ENCODE results near the gene PRMT2.

PRMT2 gene

GRCh38 chr21:46604975-46605766 is 30.3 kb upstream of the PRMT2 start, which contains the start of gene S100B:
Gene S100B, minus strand, starts transcription at chr21:46605082. Its CDS starts 2,667 bp downstream, at chr21:46602415.
- H3K4me1 ChIP-seq (ENCODE audit: control insufficient read depth, insufficient read depth, low read length) = peaks cover 2% of the 10 kb centered on the region
- WGBS (ENCODE audit: insufficient coverage, insufficient read length) = no CpG with 5 or more reads among the region's 15 CpGs
- no peak within 1 kb of the TSS for H3K27ac ChIP-seq (ENCODE audit: low read length)
- no peak within 1 kb of the TSS for H3K4me3 ChIP-seq (ENCODE audit: low read length)
- DNase-seq (ENCODE audit: low read depth, low spot score) = no peak
- H3K27me3 ChIP-seq (ENCODE audit: control insufficient read depth, insufficient read depth, low read length) = no peaks in the 10 kb centered on the region
- no peaks in the 10 kb centered on the region for H3K36me3 ChIP-seq (ENCODE audit: control insufficient read depth, insufficient read depth, low read length)
- H3K9me3 ChIP-seq (ENCODE audit: control insufficient read depth, insufficient read depth, low read length) = no peaks in the 10 kb centered on the region

GRCh38 chr21:46605767-46606426 is 29.6 kb upstream of the PRMT2 start:
- Histone ChIP-seq H3K4me3 (ENCODE audit: low read length) (no peak overlapping the region), H3K27me3 (ENCODE audit: control insufficient read depth, insufficient read depth, low read length) (no peaks in the 10 kb centered on the region), H3K27ac (ENCODE audit: low read length) (no peak overlapping the region), H3K9me3 (ENCODE audit: control insufficient read depth, insufficient read depth, low read length) (no peaks in the 10 kb centered on the region), H3K36me3 (ENCODE audit: control insufficient read depth, insufficient read depth, low read length) (no peaks in the 10 kb centered on the region), H3K4me1 (ENCODE audit: control insufficient read depth, insufficient read depth, low read length) (peaks cover 2% of the 10 kb centered on the region)
- WGBS (ENCODE audit: insufficient coverage, insufficient read length) = no CpG with 5 or more reads among the region's 14 CpGs
- no peak for DNase-seq (ENCODE audit: low read depth, low spot score)

GRCh38 chr21:46606427-46606813 is 29.1 kb upstream of the PRMT2 start:
- H3K9me3 ChIP-seq (ENCODE audit: control insufficient read depth, insufficient read depth, low read length) = no peaks in the 10 kb centered on the region
- H3K27me3 ChIP-seq (ENCODE audit: control insufficient read depth, insufficient read depth, low read length) = no peaks in the 10 kb centered on the region
- H3K27ac ChIP-seq (ENCODE audit: low read length) = no peak overlapping the region
- H3K36me3 ChIP-seq (ENCODE audit: control insufficient read depth, insufficient read depth, low read length) = no peaks in the 10 kb centered on the region
- H3K4me3 ChIP-seq (ENCODE audit: low read length) = no peak overlapping the region
- H3K4me1 ChIP-seq (ENCODE audit: control insufficient read depth, insufficient read depth, low read length) = peaks cover 2% of the 10 kb centered on the region
- no CpG with 5 or more reads among the region's 7 CpGs for WGBS (ENCODE audit: insufficient coverage, insufficient read length)
- DNase-seq (ENCODE audit: low read depth, low spot score) = no peak

- Histone ChIP-seq H3K4me3 (ENCODE audit: low read length) (no peak overlapping the region), H3K36me3 (ENCODE audit: control insufficient read depth, insufficient read depth, low read length) (no peaks in the 10 kb centered on the region), H3K27ac (ENCODE audit: low read length) (no peak overlapping the region), H3K27me3 (ENCODE audit: control insufficient read depth, insufficient read depth, low read length) (no peaks in the 10 kb centered on the region), H3K4me1 (ENCODE audit: control insufficient read depth, insufficient read depth, low read length) (peaks cover 2% of the 10 kb centered on the region), H3K9me3 (ENCODE audit: control insufficient read depth, insufficient read depth, low read length) (no peaks in the 10 kb centered on the region)
- DNase-seq (ENCODE audit: low read depth, low spot score) = no peak
- WGBS (ENCODE audit: insufficient coverage, insufficient read length) = no CpG with 5 or more reads among the region's 2 CpGs
These were observed 27.8 kb upstream of the PRMT2 start for GRCh38 chr21:46607636-46608035.

- Histone ChIP-seq H3K27ac (ENCODE audit: low read length) (no peak overlapping the region), H3K4me3 (ENCODE audit: low read length) (no peak overlapping the region), H3K36me3 (ENCODE audit: control insufficient read depth, insufficient read depth, low read length) (no peaks in the 10 kb centered on the region), H3K27me3 (ENCODE audit: control insufficient read depth, insufficient read depth, low read length) (no peaks in the 10 kb centered on the region), H3K9me3 (ENCODE audit: control insufficient read depth, insufficient read depth, low read length) (no peaks in the 10 kb centered on the region), H3K4me1 (ENCODE audit: control insufficient read depth, insufficient read depth, low read length) (peaks cover 2% of the 10 kb centered on the region)
- WGBS (ENCODE audit: insufficient coverage, insufficient read length) = no CpG with 5 or more reads among the region's 3 CpGs
- DNase-seq (ENCODE audit: low read depth, low spot score) = no peak
These were observed 26.8 kb upstream of the PRMT2 start for GRCh38 chr21:46608672-46609111.

- no peak overlapping the region for H3K4me3 ChIP-seq (ENCODE audit: low read length)
- no peak overlapping the region for H3K27ac ChIP-seq (ENCODE audit: low read length)
- H3K9me3 ChIP-seq (ENCODE audit: control insufficient read depth, insufficient read depth, low read length) = no peaks in the 10 kb centered on the region
- no peaks in the 10 kb centered on the region; the same call in 1 of the 2 replicates for H3K4me1 ChIP-seq (ENCODE audit: control insufficient read depth, insufficient read depth, low read length)
- H3K27me3 ChIP-seq (ENCODE audit: control insufficient read depth, insufficient read depth, low read length) = no peaks in the 10 kb centered on the region
- no peak for DNase-seq (ENCODE audit: low read depth, low spot score)
- H3K36me3 ChIP-seq (ENCODE audit: control insufficient read depth, insufficient read depth, low read length) = no peaks in the 10 kb centered on the region
- no CpG with 5 or more reads among the region's 6 CpGs for WGBS (ENCODE audit: insufficient coverage, insufficient read length)
These were observed 25.3 kb upstream of the PRMT2 start for GRCh38 chr21:46610018-46610701.

GRCh38 chr21:46613391-46613790 is 22.1 kb upstream of the PRMT2 start:
- Histone ChIP-seq H3K4me3 (ENCODE audit: low read length) (no peak overlapping the region), H3K27me3 (ENCODE audit: control insufficient read depth, insufficient read depth, low read length) (no peaks in the 10 kb centered on the region), H3K4me1 (ENCODE audit: control insufficient read depth, insufficient read depth, low read length) (no peaks in the 10 kb centered on the region), H3K27ac (ENCODE audit: low read length) (no peak overlapping the region), H3K36me3 (ENCODE audit: control insufficient read depth, insufficient read depth, low read length) (no peaks in the 10 kb centered on the region), H3K9me3 (ENCODE audit: control insufficient read depth, insufficient read depth, low read length) (no peaks in the 10 kb centered on the region)
- no CpG with 5 or more reads among the region's 6 CpGs for WGBS (ENCODE audit: insufficient coverage, insufficient read length)
- no peak for DNase-seq (ENCODE audit: low read depth, low spot score)

- DNase-seq (ENCODE audit: low read depth, low spot score) = no peak
- WGBS (ENCODE audit: insufficient coverage, insufficient read length) = no CpG with 5 or more reads among the region's 2 CpGs
- H3K4me1 ChIP-seq (ENCODE audit: control insufficient read depth, insufficient read depth, low read length) = no peaks in the 10 kb centered on the region
These were observed 19.4 kb upstream of the PRMT2 start for GRCh38 chr21:46616050-46616449.

GRCh38 chr21:46616656-46617055 is 18.8 kb upstream of the PRMT2 start:
- Histone ChIP-seq H3K4me3 (ENCODE audit: low read length) (no peak overlapping the region), H3K36me3 (ENCODE audit: control insufficient read depth, insufficient read depth, low read length) (no peaks in the 10 kb centered on the region), H3K27ac (ENCODE audit: low read length) (no peak overlapping the region), H3K9me3 (ENCODE audit: control insufficient read depth, insufficient read depth, low read length) (no peaks in the 10 kb centered on the region), H3K4me1 (ENCODE audit: control insufficient read depth, insufficient read depth, low read length) (no peaks in the 10 kb centered on the region), H3K27me3 (ENCODE audit: control insufficient read depth, insufficient read depth, low read length) (no peaks in the 10 kb centered on the region)
- no peak for DNase-seq (ENCODE audit: low read depth, low spot score)
- no CpG with 5 or more reads among the region's 1 CpG for WGBS (ENCODE audit: insufficient coverage, insufficient read length)

More at GRCh38 chr21:46616050-46616449, 19.4 kb upstream of the PRMT2 start:
- H3K4me3 ChIP-seq (ENCODE audit: low read length) = no peak overlapping the region
- H3K36me3 ChIP-seq (ENCODE audit: control insufficient read depth, insufficient read depth, low read length) = no peaks in the 10 kb centered on the region
- no peaks in the 10 kb centered on the region for H3K9me3 ChIP-seq (ENCODE audit: control insufficient read depth, insufficient read depth, low read length)
- no peak overlapping the region for H3K27ac ChIP-seq (ENCODE audit: low read length)
- no peaks in the 10 kb centered on the region for H3K27me3 ChIP-seq (ENCODE audit: control insufficient read depth, insufficient read depth, low read length)

GRCh38 chr21:46617267-46618051 is 18.0 kb upstream of the PRMT2 start:
- DNase-seq (ENCODE audit: low read depth, low spot score) = no peak
- no CpG with 5 or more reads among the region's 6 CpGs for WGBS (ENCODE audit: insufficient coverage, insufficient read length)
- no peaks in the 10 kb centered on the region for H3K27me3 ChIP-seq (ENCODE audit: control insufficient read depth, insufficient read depth, low read length)
- H3K4me1 ChIP-seq (ENCODE audit: control insufficient read depth, insufficient read depth, low read length) = no peaks in the 10 kb centered on the region
- H3K9me3 ChIP-seq (ENCODE audit: control insufficient read depth, insufficient read depth, low read length) = no peaks in the 10 kb centered on the region
- H3K4me3 ChIP-seq (ENCODE audit: low read length) = no peak overlapping the region
- no peaks in the 10 kb centered on the region for H3K36me3 ChIP-seq (ENCODE audit: control insufficient read depth, insufficient read depth, low read length)
- H3K27ac ChIP-seq (ENCODE audit: low read length) = no peak overlapping the region

All from iPS DF 6.9 (cell line).